SU-DHL-6 (cell line): ENCODE measurements around the gene PIGS.

Experiments used
- H2AFZ ChIP-seq: fragments of 200-600 bp; sonication (generic); 2 replicates; pipeline ENCODE4 v1.6.1; 2014; ENCODE audit warnings: low read depth, mild to moderate bottlenecking, moderate library complexity, mixed read lengths, antibody characterized with exemption, low read length; ENCODE audit not compliant: severe bottlenecking
- H3F3A ChIP-seq: fragments of 200-600 bp; shearing (Covaris generic); 2 replicates; pipeline ENCODE4 v1.6.0; 2016; ENCODE audit warnings: antibody characterized with exemption, mild to moderate bottlenecking; ENCODE audit not compliant: insufficient read depth
- H3K27ac ChIP-seq: fragments of 200-600 bp; sonication (generic); 2 replicates; pipeline ENCODE4 v1.5.1; 2016; ENCODE audit warnings: low read depth, mild to moderate bottlenecking, low read length, moderate library complexity, mixed read lengths
- H3K27me3 ChIP-seq: fragments of 200-600 bp; sonication (generic), shearing (Covaris generic); 2 replicates; pipeline ENCODE4 v1.6.0; 2014; ENCODE audit warnings: mild to moderate bottlenecking, low read length
- H3K36me3 ChIP-seq: fragments of 200-600 bp; sonication (generic); 2 replicates; pipeline ENCODE4 v1.6.1; 2014; ENCODE audit warnings: mild to moderate bottlenecking, low read length, mixed read lengths
- H3K4me2 ChIP-seq: fragments of 300-600, 200-600 bp; shearing (Covaris generic), sonication (generic); 2 replicates; pipeline ENCODE4 v1.6.0; 2014; ENCODE audit warnings: low read length, low read depth, mild to moderate bottlenecking; ENCODE audit not compliant: poor library complexity, severe bottlenecking
- H3K4me3 ChIP-seq: fragments of 200-600 bp; sonication (generic); 2 replicates; pipeline ENCODE4 v1.5.1; 2014; ENCODE audit warnings: antibody characterized with exemption, low read length, mild to moderate bottlenecking, mixed read lengths; ENCODE audit not compliant: insufficient read depth, poor library complexity, severe bottlenecking
- H3K79me2 ChIP-seq: fragments of 200-600 bp; sonication (generic); 2 replicates; pipeline ENCODE4 v1.6.1; 2014; ENCODE audit warnings: mild to moderate bottlenecking, low read length, moderate library complexity; ENCODE audit not compliant: insufficient read depth
- H3K9ac ChIP-seq: fragments of 200-600 bp; sonication (generic); 2 replicates; pipeline ENCODE4 v1.7.0; 2014; ENCODE audit warnings: mild to moderate bottlenecking, low read length
- H3K9me2 ChIP-seq: fragments of 200-600 bp; sonication (generic); replicated peaks from 2 replicates; pipeline ENCODE4 v1.6.1; 2014; ENCODE audit warnings: low read length; ENCODE audit not compliant: insufficient read depth
- H3K9me3 ChIP-seq: fragments of 200-600 bp; sonication (generic); 2 replicates; pipeline ENCODE4 v1.6.1; 2014; ENCODE audit warnings: low read length, mixed read lengths; ENCODE audit not compliant: insufficient read depth
- H4K20me1 ChIP-seq: fragments of 200-600 bp; sonication (generic); 2 replicates; pipeline ENCODE4 v1.6.1; 2014; ENCODE audit warnings: low read depth, mild to moderate bottlenecking, antibody characterized with exemption, low read length, moderate library complexity, mixed read lengths
- CTCF ChIP-seq: fragments of 200-600 bp; sonication (generic); IDR thresholded peaks from one replicate; pipeline ENCODE4 v1.5.1; 2017; ENCODE audit warnings: antibody characterized with exemption, mild to moderate bottlenecking, low read length, moderate library complexity; ENCODE audit not compliant: insufficient read depth, poor library complexity, severe bottlenecking
- EZH2phosphoT487 ChIP-seq: fragments of 200-600 bp; sonication (generic), shearing (Covaris generic); conservative IDR thresholded peaks from 2 replicates; pipeline ENCODE4 v1.6.1; 2018; ENCODE audit warnings: mild to moderate bottlenecking, antibody characterized with exemption, low read length, moderate library complexity, mixed read lengths

The PIGS gene

GRCh38 chr17:28567604-28568003, 3.7 kb downstream of the PIGS start:
- Histone ChIP-seq H4K20me1 (0 out of 2 replicates have a peak, but pooled peaks cover 5% of the 10 kb centered on the region), H2AFZ (no peak overlapping the region), H3K36me3 (no peaks in the 10 kb centered on the region), H3K27ac (no peak overlapping the region), H3K9me2 (no peaks in the 10 kb centered on the region), H3K4me3 (no peak overlapping the region), H3K9ac (no peak overlapping the region), H3K9me3 (no peaks in the 10 kb centered on the region), H3K27me3 (no peaks in the 10 kb centered on the region), H3K4me2 (peak overlapping the region; percentile 31), H3F3A (peaks cover 20% of the 10 kb centered on the region), H3K79me2 (peaks cover 18% of the 10 kb centered on the region; the same call in 1 of the 2 replicates)
- no peak for TF ChIP-seq EZH2phosphoT487

GRCh38 chr17:28563475-28563874, 7.8 kb downstream of the PIGS start:
- no peak overlapping the region for H3K9ac ChIP-seq
- H3K36me3 ChIP-seq: no peaks in the 10 kb centered on the region; the same call in 1 of the 2 replicates
- H2AFZ ChIP-seq: no peak overlapping the region
- TF ChIP-seq CTCF: no peak
- TF ChIP-seq EZH2phosphoT487: no peak
- no peak overlapping the region for H3K4me3 ChIP-seq
- H3F3A ChIP-seq: peaks cover 3% of the 10 kb centered on the region; the same call in 1 of the 2 replicates
- H3K9me3 ChIP-seq: no peaks in the 10 kb centered on the region
- no peak overlapping the region for H3K27ac ChIP-seq
- H4K20me1 ChIP-seq: 0 out of 2 replicates have a peak, but pooled peaks cover 5% of the 10 kb centered on the region
- no peaks in the 10 kb centered on the region for H3K9me2 ChIP-seq
- H3K27me3 ChIP-seq: no peaks in the 10 kb centered on the region
- no peak overlapping the region for H3K4me2 ChIP-seq
- peaks cover 18% of the 10 kb centered on the region; the same call in 1 of the 2 replicates for H3K79me2 ChIP-seq

- Histone ChIP-seq H4K20me1 (no peaks in the 10 kb centered on the region), H3K36me3 (no peaks in the 10 kb centered on the region)
These were observed 16.3 kb downstream of the PIGS start for GRCh38 chr17:28555022-28555421.

More at GRCh38 chr17:28555022-28555421, 16.3 kb downstream of the PIGS start:
- H3K4me3 ChIP-seq: no peak overlapping the region
- no peak overlapping the region for H3K9ac ChIP-seq
- no peak overlapping the region for H3K27ac ChIP-seq
- no peaks in the 10 kb centered on the region for H3F3A ChIP-seq
- TF ChIP-seq CTCF (no peak), EZH2phosphoT487 (no peak)
- no peaks in the 10 kb centered on the region for H3K79me2 ChIP-seq
- H3K9me3 ChIP-seq: no peaks in the 10 kb centered on the region
- H3K4me2 ChIP-seq: no peak overlapping the region
- no peaks in the 10 kb centered on the region for H3K27me3 ChIP-seq
- no peak overlapping the region for H2AFZ ChIP-seq
- no peaks in the 10 kb centered on the region for H3K9me2 ChIP-seq
